HEK293T (cell line): Measurements from ENCODE around the gene RGS3.

ENCODE experiments used
- CTCF ChIA-PET: fragments of 350-600 bp; formaldehyde crosslinking; extraction: SDS; loops from one replicate; lab custom pipeline; 2021; ENCODE audit warnings: antibody characterized with exemption, inconsistent platforms; lab: Yijun Ruan, JAX
- POLR2A ChIA-PET: fragments of 350-600 bp; formaldehyde crosslinking; extraction: SDS; loops from one replicate; lab custom pipeline; 2020; ENCODE audit warnings: antibody characterized with exemption, inconsistent platforms; lab: Yijun Ruan, JAX
- DNase-seq: peaks from one replicate; pipeline ENCODE4 v3.0.0; 2012; ENCODE audit warnings: mixed read lengths; ENCODE audit errors: extremely low spot score
- ARNT ChIP-seq: fragments of 450-650 bp; IDR thresholded peaks from 2 replicates; pipeline ENCODE4 v1.6.1; 2017; ENCODE audit warnings: mild to moderate bottlenecking
- BHLHE40 ChIP-seq: fragments of 450-650 bp; IDR thresholded peaks from 2 replicates; pipeline ENCODE4 v1.6.1; 2016; ENCODE audit warnings: mild to moderate bottlenecking, moderate library complexity, borderline replicate concordance
- CTBP1 ChIP-seq: fragments of 450-650 bp; IDR thresholded peaks from 2 replicates; pipeline ENCODE4 v1.6.1; 2016; ENCODE audit warnings: borderline replicate concordance
- ELF4 ChIP-seq: fragments of 450-650 bp; IDR thresholded peaks from 2 replicates; pipeline ENCODE4 v1.6.1; 2017; ENCODE audit warnings: antibody characterized with exemption
- FOXA1 ChIP-seq: fragments of 450-650 bp; IDR thresholded peaks from 2 replicates; pipeline ENCODE4 v1.6.1; 2016; ENCODE audit warnings: mild to moderate bottlenecking
- FOXK2 ChIP-seq: fragments of 450-650 bp; IDR thresholded peaks from 2 replicates; pipeline ENCODE4 v1.6.1; 2016; ENCODE audit warnings: mild to moderate bottlenecking
- FOXM1 ChIP-seq: fragments of 450-650 bp; IDR thresholded peaks from 2 replicates; pipeline ENCODE4 v1.6.1; 2017; ENCODE audit warnings: mild to moderate bottlenecking, borderline replicate concordance
- HDGF ChIP-seq: fragments of 450-650 bp; IDR thresholded peaks from 2 replicates; pipeline ENCODE4 v1.6.1; 2017; ENCODE audit warnings: antibody characterized with exemption, borderline replicate concordance
- L3MBTL2 ChIP-seq: fragments of 450-650 bp; conservative IDR thresholded peaks from 2 replicates; pipeline ENCODE4 v1.6.1; 2016; ENCODE audit warnings: mild to moderate bottlenecking
- LEF1 ChIP-seq: fragments of 450-650 bp; IDR thresholded peaks from 2 replicates; pipeline ENCODE4 v1.6.1; 2017; ENCODE audit warnings: mild to moderate bottlenecking, borderline replicate concordance
- NFRKB ChIP-seq: fragments of 450-650 bp; IDR thresholded peaks from 2 replicates; pipeline ENCODE4 v1.6.1; 2016; ENCODE audit warnings: mild to moderate bottlenecking, moderate library complexity
- SP1 ChIP-seq: fragments of 450-650 bp; IDR thresholded peaks from 2 replicates; pipeline ENCODE4 v1.6.1; 2017
- SUZ12 ChIP-seq: fragments of 450-650 bp; IDR thresholded peaks from 2 replicates; pipeline ENCODE4 v1.6.1; 2016; ENCODE audit warnings: mild to moderate bottlenecking
- TARDBP ChIP-seq: fragments of 450-650 bp; IDR thresholded peaks from 2 replicates; pipeline ENCODE4 v1.6.1; 2016
- ZNF384 ChIP-seq: fragments of 450-650 bp; IDR thresholded peaks from 2 replicates; pipeline ENCODE4 v1.6.1; 2016
- TF ChIP-seq, protein P1 (sequence below): fragments of 450-650 bp; IDR thresholded peaks from 2 replicates; pipeline ENCODE4 v1.6.1; 2016

The RGS3 gene

DNA sequence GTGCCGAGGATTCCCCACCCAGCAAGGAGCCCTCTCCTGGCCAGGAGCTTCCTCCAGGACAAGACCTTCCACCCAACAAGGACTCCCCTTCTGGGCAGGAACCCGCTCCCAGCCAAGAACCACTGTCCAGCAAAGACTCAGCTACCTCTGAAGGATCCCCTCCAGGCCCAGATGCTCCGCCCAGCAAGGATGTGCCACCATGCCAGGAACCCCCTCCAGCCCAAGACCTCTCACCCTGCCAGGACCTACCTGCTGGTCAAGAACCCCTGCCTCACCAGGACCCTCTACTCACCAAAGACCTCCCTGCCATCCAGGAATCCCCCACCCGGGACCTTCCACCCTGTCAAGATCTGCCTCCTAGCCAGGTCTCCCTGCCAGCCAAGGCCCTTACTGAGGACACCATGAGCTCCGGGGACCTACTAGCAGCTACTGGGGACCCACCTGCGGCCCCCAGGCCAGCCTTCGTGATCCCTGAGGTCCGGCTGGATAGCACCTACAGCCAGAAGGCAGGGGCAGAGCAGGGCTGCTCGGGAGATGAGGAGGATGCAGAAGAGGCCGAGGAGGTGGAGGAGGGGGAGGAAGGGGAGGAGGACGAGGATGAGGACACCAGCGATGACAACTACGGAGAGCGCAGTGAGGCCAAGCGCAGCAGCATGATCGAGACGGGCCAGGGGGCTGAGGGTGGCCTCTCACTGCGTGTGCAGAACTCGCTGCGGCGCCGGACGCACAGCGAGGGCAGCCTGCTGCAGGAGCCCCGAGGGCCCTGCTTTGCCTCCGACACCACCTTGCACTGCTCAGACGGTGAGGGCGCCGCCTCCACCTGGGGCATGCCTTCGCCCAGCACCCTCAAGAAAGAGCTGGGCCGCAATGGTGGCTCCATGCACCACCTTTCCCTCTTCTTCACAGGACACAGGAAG lies 120.2 kb downstream of the RGS3 start:
- no peak for TF ChIP-seq BHLHE40
- TF ChIP-seq, protein P1, sequence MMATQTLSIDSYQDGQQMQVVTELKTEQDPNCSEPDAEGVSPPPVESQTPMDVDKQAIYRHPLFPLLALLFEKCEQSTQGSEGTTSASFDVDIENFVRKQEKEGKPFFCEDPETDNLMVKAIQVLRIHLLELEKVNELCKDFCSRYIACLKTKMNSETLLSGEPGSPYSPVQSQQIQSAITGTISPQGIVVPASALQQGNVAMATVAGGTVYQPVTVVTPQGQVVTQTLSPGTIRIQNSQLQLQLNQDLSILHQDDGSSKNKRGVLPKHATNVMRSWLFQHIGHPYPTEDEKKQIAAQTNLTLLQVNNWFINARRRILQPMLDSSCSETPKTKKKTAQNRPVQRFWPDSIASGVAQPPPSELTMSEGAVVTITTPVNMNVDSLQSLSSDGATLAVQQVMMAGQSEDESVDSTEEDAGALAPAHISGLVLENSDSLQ = no peak
- TF ChIP-seq ARNT = no peak
- TF ChIP-seq FOXM1 = no peak
- no peak for TF ChIP-seq SP1
- TF ChIP-seq FOXK2 = no peak
- TF ChIP-seq L3MBTL2 = no peak
- TF ChIP-seq CTBP1 = no peak
- TF ChIP-seq NFRKB = no peak
- TF ChIP-seq HDGF = no peak
- no peak for TF ChIP-seq SUZ12
- TF ChIP-seq LEF1 = no peak
- TF ChIP-seq TARDBP = no peak
- TF ChIP-seq FOXA1 = no peak
- ChIA-PET CTCF (interaction anchor here (1.0 kb wide), 1 partner anchor 137 kb away, joined by 7 read pairs; no protein-coding TSS in a partner anchor), POLR2A (interaction anchor here (1.0 kb wide), 1 partner anchor 308 kb away, joined by 5 read pairs; the partner anchor contains the start of genes CDC26 and PRPF4)
- DNase-seq = no peak

DNA sequence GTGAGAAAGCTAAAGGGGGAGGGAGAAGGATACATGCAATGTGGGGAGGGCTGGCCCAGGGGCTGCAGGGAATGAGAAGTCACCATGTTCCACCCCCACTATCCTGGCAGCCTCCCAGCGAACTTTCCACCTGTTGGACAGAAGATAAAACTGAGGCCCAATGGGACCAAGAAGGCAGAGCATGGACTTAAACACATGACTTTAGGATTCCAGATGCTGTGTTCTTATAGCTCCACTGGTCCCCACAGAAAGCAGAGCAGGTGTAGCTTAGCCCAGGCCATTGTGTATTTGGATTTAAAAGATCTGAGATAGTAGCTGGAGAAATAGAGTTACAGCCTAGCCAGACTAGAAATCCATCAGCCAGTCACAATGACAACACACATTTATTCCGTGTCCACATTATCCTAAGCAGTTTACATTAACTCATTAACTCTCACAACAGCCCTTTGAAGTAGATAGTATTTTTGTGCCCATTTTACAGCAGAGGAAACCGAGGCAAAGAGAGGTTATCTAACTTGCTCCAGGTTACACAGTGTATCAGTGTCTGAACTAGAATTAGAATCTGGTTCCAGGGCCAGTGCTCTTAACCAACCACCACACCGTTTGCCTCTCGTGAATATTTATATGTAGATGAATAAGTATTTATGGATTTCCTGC lies 121.0 kb downstream of the RGS3 start:
- CTCF ChIA-PET = interaction anchor here (1.0 kb wide), 1 partner anchor 138 kb away, joined by 7 read pairs; no protein-coding TSS in a partner anchor
- DNase-seq = no peak
- TF ChIP-seq TARDBP = no peak
- no peak for TF ChIP-seq FOXM1
- no peak for TF ChIP-seq ELF4
- TF ChIP-seq L3MBTL2 = no peak
- TF ChIP-seq NFRKB = no peak
- no peak for TF ChIP-seq HDGF
- TF ChIP-seq ZNF384 = no peak
- no peak for TF ChIP-seq SP1
- TF ChIP-seq, protein P1 = no peak
- no peak for TF ChIP-seq SUZ12
- no peak for TF ChIP-seq FOXK2
- TF ChIP-seq LEF1 = no peak
- TF ChIP-seq FOXA1 = no peak
- no peak for TF ChIP-seq CTBP1
- TF ChIP-seq ARNT = no peak
- TF ChIP-seq BHLHE40 = no peak
- POLR2A ChIA-PET = no interaction called here

DNA sequence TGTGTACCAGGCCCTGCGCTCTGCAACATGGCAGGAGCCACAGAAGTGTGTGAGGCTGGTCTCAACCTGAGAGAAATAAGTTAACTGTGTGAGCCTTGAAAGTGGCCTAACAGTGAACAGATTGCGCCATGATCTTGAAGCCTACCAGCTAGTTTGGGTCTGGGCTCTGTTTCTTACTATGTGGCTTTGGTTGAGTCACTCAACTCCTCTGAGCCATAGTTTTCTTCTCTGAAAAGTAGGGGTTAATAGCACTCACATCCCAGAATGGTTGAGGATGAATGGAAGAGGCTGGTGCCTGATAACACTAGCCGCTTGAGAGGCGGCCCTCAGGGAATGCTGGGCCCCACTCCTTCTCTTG lies 121.5 kb downstream of the RGS3 start:
- POLR2A ChIA-PET = no interaction called here
- no peak for DNase-seq
- CTCF ChIA-PET = interaction anchor here (0.8 to 10.5 kb wide), 4 partner anchors 71 to 183 kb away, joined by 3 to 200 read pairs (median 5); no protein-coding TSS in a partner anchor
- no peak for TF ChIP-seq ELF4
- no peak for TF ChIP-seq NFRKB
- no peak for TF ChIP-seq HDGF
- TF ChIP-seq LEF1 = no peak

DNA sequence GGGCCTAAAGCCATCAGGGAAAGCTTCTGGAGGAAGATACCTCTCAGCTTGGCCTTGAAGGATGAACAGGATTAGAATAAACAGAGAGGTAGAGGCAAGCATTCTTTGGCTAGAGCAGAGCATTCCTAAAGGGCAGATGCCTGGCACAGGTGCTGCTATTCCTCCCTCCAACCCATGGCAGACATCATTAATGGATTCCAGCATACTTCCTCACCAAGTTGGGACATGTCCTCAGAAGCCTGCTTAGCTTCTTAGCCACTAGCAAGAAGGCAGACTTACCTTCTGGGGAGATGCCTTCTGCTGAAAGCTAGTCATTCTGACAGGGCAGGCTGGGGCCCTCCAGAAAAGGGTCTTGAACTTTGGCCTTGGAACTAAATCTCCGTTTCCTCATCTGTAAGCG lies 122.0 kb downstream of the RGS3 start:
- TF ChIP-seq SUZ12 = no peak
- TF ChIP-seq LEF1 = no peak
- TF ChIP-seq, protein P1 = no peak
- no peak for DNase-seq
- ChIA-PET CTCF (interaction anchor here (0.8 to 10.5 kb wide), 4 partner anchors 71 to 184 kb away, joined by 3 to 200 read pairs (median 20); no protein-coding TSS in a partner anchor), POLR2A (no interaction called here)

DNA sequence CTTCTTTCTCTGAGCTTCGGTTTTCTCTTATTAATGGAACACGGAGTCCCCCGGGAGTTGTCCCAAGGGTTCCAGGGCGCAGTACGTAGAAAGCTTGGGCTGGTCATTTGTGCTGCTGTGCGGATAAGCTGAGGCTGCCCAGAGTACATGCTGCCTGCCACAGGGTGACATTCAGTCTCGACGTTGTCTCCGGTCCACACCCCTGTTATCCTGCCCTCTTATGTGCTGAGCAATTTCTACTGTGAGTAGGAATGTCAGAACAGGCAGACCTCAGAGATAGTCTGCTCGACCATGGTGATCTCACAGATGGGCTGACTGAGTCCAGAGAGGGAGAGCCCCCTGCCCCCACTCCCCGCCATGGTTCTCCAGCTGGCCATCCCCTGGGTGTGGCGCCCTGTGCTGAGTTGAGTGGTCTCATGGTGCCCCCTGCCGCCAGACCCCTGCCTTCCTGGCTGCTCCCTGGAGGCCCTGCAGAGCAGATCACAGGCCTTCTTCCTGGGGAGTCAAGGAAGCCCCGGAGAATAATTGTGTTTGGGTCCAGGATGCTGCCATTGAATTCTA lies 124.0 kb downstream of the RGS3 start:
- DNase-seq = peak; percentile 45
- TF ChIP-seq SP1 (no peak), ELF4 (no peak), HDGF (no peak), FOXM1 (no peak), L3MBTL2 (no peak), LEF1 (no peak), SUZ12 (no peak), BHLHE40 (no peak), FOXK2 (no peak), FOXA1 (no peak), ARNT (no peak), NFRKB (no peak), TARDBP (no peak)
- TF ChIP-seq, protein P1 = no peak
- ChIA-PET CTCF (interaction anchor here (1.1 to 10.5 kb wide), 6 partner anchors 9 to 313 kb away, joined by 3 to 200 read pairs (median 9); partner anchors contain the start of genes CDC26 and PRPF4), POLR2A (interaction anchor here (0.8 to 2.0 kb wide), 2 partner anchors 9 to 312 kb away, joined by 4 read pairs; partner anchors contain the start of genes CDC26 and PRPF4)
